Neural cell (in vitro differentiated cells): Measurements from ENCODE around the gene CCDC30. TPM values are rescaled to one million over a fixed set of nuclear protein-coding genes. Genes with fewer than 3 reads are reported as not detected.
A peak's percentile ranks its signal among the peaks of the same experiment; 100 is the strongest.

Experiments used
- H2AFZ ChIP-seq: fragments of 200-600, 300-800 bp; sonication (generic), shearing (Covaris generic); 2 replicates; pipeline ENCODE4 v1.6.0; 2014; ENCODE audit warnings: low read depth, mild to moderate bottlenecking, antibody characterized with exemption, low read length, moderate library complexity
- H3F3A ChIP-seq: fragments of 200-600 bp; shearing (Covaris generic); 2 replicates; pipeline ENCODE4 v1.6.1; 2016; ENCODE audit warnings: mild to moderate bottlenecking, moderate library complexity, mixed read lengths, antibody characterized with exemption, low read length; ENCODE audit not compliant: insufficient read depth, poor library complexity, severe bottlenecking
- H3K27ac ChIP-seq: fragments of 200-600, 300-800 bp; sonication (generic), shearing (Covaris generic); 2 replicates; pipeline ENCODE4 v1.5.1; 2014; ENCODE audit warnings: mild to moderate bottlenecking, low read length, moderate library complexity
- H3K27me3 ChIP-seq: fragments of 300-800, 200-600 bp; sonication (generic), shearing (Covaris generic); 2 replicates; pipeline ENCODE4 v1.6.0; 2014; ENCODE audit warnings: mild to moderate bottlenecking, low read depth, low read length, moderate library complexity; ENCODE audit not compliant: insufficient read depth
- H3K36me3 ChIP-seq: fragments of 300-800, 200-600 bp; sonication (generic), shearing (Covaris generic); 2 replicates; pipeline ENCODE4 v1.5.1; 2014; ENCODE audit warnings: mild to moderate bottlenecking, antibody characterized with exemption, low read length, moderate library complexity; ENCODE audit not compliant: insufficient read depth
- H3K4me2 ChIP-seq: fragments of 300-800, 200-600 bp; sonication (generic), shearing (Covaris generic); 2 replicates; pipeline ENCODE4 v1.6.0; 2014; ENCODE audit warnings: mild to moderate bottlenecking, low read length
- H3K4me3 ChIP-seq: fragments of 300-800, 200-600 bp; sonication (generic), shearing (Covaris generic); 2 replicates; pipeline ENCODE4 v1.5.1; 2014; ENCODE audit warnings: mild to moderate bottlenecking, low read length, moderate library complexity
- H3K79me2 ChIP-seq: fragments of 200-600 bp; shearing (Covaris generic); replicated peaks from 2 replicates; pipeline ENCODE4 v1.6.0; 2014; ENCODE audit warnings: mild to moderate bottlenecking, low read length, moderate library complexity; ENCODE audit not compliant: insufficient read depth
- H3K9ac ChIP-seq: fragments of 300-800, 200-600 bp; sonication (generic), shearing (Covaris generic); 2 replicates; pipeline ENCODE4 v1.6.1; 2016; ENCODE audit warnings: mild to moderate bottlenecking, low read length, mixed read lengths
- H3K9me2 ChIP-seq: fragments of 200-600 bp; shearing (Covaris generic); 2 replicates; pipeline ENCODE4 v1.6.1; 2016; ENCODE audit warnings: mild to moderate bottlenecking, low read length, mixed read lengths; ENCODE audit not compliant: insufficient read depth
- H3K9me3 ChIP-seq: fragments of 200-600, 300-800 bp; sonication (generic), shearing (Covaris generic); 2 replicates; pipeline ENCODE4 v1.6.1; 2016; ENCODE audit warnings: mild to moderate bottlenecking, mixed run types, low read length, moderate library complexity, mixed read lengths
- H4K20me1 ChIP-seq: fragments of 200-600 bp; shearing (Covaris generic); 2 replicates; pipeline ENCODE4 v1.6.1; 2016; ENCODE audit warnings: mild to moderate bottlenecking, mixed run types; ENCODE audit not compliant: insufficient read depth
- CTCF ChIP-seq: fragments of 450-650 bp; IDR thresholded peaks from 2 replicates; pipeline ENCODE4 v1.5.1; 2014; ENCODE audit warnings: antibody characterized with exemption, mild to moderate bottlenecking, moderate library complexity; ENCODE audit not compliant: poor library complexity, severe bottlenecking
- EP300 ChIP-seq: fragments of 450-650 bp; conservative IDR thresholded peaks from 2 replicates; pipeline ENCODE4 v1.6.1; 2014; ENCODE audit warnings: antibody characterized with exemption, mild to moderate bottlenecking, moderate library complexity; ENCODE audit not compliant: poor library complexity, severe bottlenecking
- EZH2 ChIP-seq: fragments of 200-600, 300-800 bp; shearing (Covaris generic), sonication (generic); IDR thresholded peaks from 2 replicates; pipeline ENCODE4 v1.6.1; 2014; ENCODE audit warnings: antibody characterized with exemption, low read length, borderline replicate concordance, mild to moderate bottlenecking; ENCODE audit not compliant: insufficient read depth, poor library complexity, severe bottlenecking
- MXI1 ChIP-seq: fragments of 450-650 bp; conservative IDR thresholded peaks from 2 replicates; pipeline ENCODE4 v1.6.1; 2014; ENCODE audit warnings: antibody characterized with exemption, mild to moderate bottlenecking; ENCODE audit not compliant: poor library complexity, severe bottlenecking
- POLR2AphosphoS5 ChIP-seq: IDR thresholded peaks from 2 replicates; pipeline ENCODE4 v1.6.1; 2012
- RAD21 ChIP-seq: fragments of 450-650 bp; conservative IDR thresholded peaks from 2 replicates; pipeline ENCODE4 v1.6.1; 2014; ENCODE audit warnings: antibody characterized with exemption, mild to moderate bottlenecking, moderate library complexity
- REST ChIP-seq: IDR thresholded peaks from 2 replicates; pipeline ENCODE4 v1.6.1; 2012; ENCODE audit warnings: borderline replicate concordance
- SMC3 ChIP-seq: fragments of 450-650 bp; conservative IDR thresholded peaks from 2 replicates; pipeline ENCODE4 v1.6.1; 2014; ENCODE audit warnings: antibody characterized with exemption, mild to moderate bottlenecking, moderate library complexity; ENCODE audit not compliant: poor library complexity
- TAF1 ChIP-seq: IDR thresholded peaks from 2 replicates; pipeline ENCODE4 v1.6.1; 2012; ENCODE audit warnings: low read depth
- polyA plus RNA-seq: library from polyadenylated mRNA; depleted of rRNA; stranded (reverse); fragments of >200 nt; gene quantifications from 2 replicates; pipeline ENCODE4 v1.2.3, GENCODE V29; 2014

CCDC30 gene
- polyA plus RNA-seq, 1 donor from 2014 or later, result 13.2 TPM

DNA sequence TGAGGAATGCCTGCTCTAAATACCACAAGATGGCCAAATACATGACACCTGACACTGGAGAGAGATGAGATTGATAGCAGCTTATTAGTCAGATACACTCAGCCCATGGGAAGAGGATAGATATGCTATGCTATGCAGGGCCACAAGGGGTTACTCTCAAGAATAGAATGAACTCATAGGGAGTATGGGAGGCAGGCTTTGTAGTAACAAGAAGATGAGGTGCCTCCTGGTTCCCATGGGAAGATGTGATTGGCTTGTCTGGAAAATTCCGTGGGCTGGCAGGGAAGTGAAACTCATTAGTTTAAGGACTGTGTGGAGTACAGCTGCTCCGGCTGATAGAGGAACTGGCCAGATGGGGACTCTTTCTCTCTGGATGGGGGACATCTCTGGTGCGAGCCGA lies 16.5 kb downstream of the CCDC30 start:
- H3K27me3 ChIP-seq, result no peaks in the 10 kb centered on the region
- H3K27ac ChIP-seq, result peak overlapping the region; percentile 19
- no peak overlapping the region for H3K9ac ChIP-seq
- no peaks in the 10 kb centered on the region for H3F3A ChIP-seq
- H3K4me2 ChIP-seq, result no peak overlapping the region
- TF ChIP-seq RAD21 (no peak), CTCF (no peak), EP300 (no peak), SMC3 (no peak), TAF1 (no peak), EZH2 (no peak), MXI1 (no peak), POLR2AphosphoS5 (no peak), REST (no peak)
- H3K9me2 ChIP-seq, result no peaks in the 10 kb centered on the region
- no peak overlapping the region for H2AFZ ChIP-seq
- H3K4me3 ChIP-seq, result no peak overlapping the region
- no peaks in the 10 kb centered on the region for H3K79me2 ChIP-seq
- H3K9me3 ChIP-seq, result no peaks in the 10 kb centered on the region
- peaks cover 9% of the 10 kb centered on the region for H3K36me3 ChIP-seq
- H4K20me1 ChIP-seq, result no peaks in the 10 kb centered on the region

- H3K79me2 ChIP-seq, result no peaks in the 10 kb centered on the region
- TF ChIP-seq EP300, result no peak
- no peak for TF ChIP-seq TAF1
- no peak for TF ChIP-seq MXI1
- no peak for TF ChIP-seq RAD21
- TF ChIP-seq REST, result no peak
- no peak for TF ChIP-seq POLR2AphosphoS5
- no peak for TF ChIP-seq EZH2
- TF ChIP-seq CTCF, result no peak
- no peak for TF ChIP-seq SMC3
- no peak overlapping the region for H3K4me2 ChIP-seq
- no peaks in the 10 kb centered on the region for H4K20me1 ChIP-seq
- no peaks in the 10 kb centered on the region for H3F3A ChIP-seq
- peaks cover 9% of the 10 kb centered on the region for H3K36me3 ChIP-seq
- H3K27me3 ChIP-seq, result no peaks in the 10 kb centered on the region
- H3K9ac ChIP-seq, result no peak overlapping the region
- H3K4me3 ChIP-seq, result no peak overlapping the region
- no peak overlapping the region for H3K27ac ChIP-seq
- no peaks in the 10 kb centered on the region for H3K9me2 ChIP-seq
- no peaks in the 10 kb centered on the region for H3K9me3 ChIP-seq
- no peak overlapping the region for H2AFZ ChIP-seq
Measured at GRCh38 chr1:42480921-42481320, 17.8 kb downstream of the CCDC30 start.
